ENCODE measurements around the gene RAB34.

Gene RAB34

GRCh38 chr17:28726627-28727491, 9.2 kb upstream of the RAB34 start (continued):
- TF ChIP-seq ZNF266 (tag by site-specific recombination; IDR thresholded peaks at IDR 0.05; ENCODE audit: low read depth) (no peak), ZNF211 (tag by site-specific recombination; IDR thresholded peaks at IDR 0.05; ENCODE audit: low read depth) (no peak), ZNF670 (tag by site-specific recombination; IDR thresholded peaks at IDR 0.05; ENCODE audit: low read depth) (no peak), ZNF561 (tag by site-specific recombination; IDR thresholded peaks at IDR 0.05; ENCODE audit: borderline replicate concordance) (peak; percentile 43; the same call in 1 of the 2 replicates), ZSCAN30 (tag by site-specific recombination; IDR thresholded peaks at IDR 0.05) (peak; percentile 92), ZNF324 (tag by site-specific recombination; IDR thresholded peaks at IDR 0.05) (peak; percentile 32), PRDM10 (tag by site-specific recombination; IDR thresholded peaks at IDR 0.05) (peak; percentile 66; the same call in 1 of the 2 replicates), ZNF560 (tag by site-specific recombination; IDR thresholded peaks at IDR 0.05; ENCODE audit: borderline replicate concordance) (no peak), SP7 (tag by site-specific recombination; IDR thresholded peaks at IDR 0.05) (peak; percentile 64), ZNF175 (tag by site-specific recombination; IDR thresholded peaks at IDR 0.05) (no peak), YY1 (tag by site-specific recombination; IDR thresholded peaks at IDR 0.05) (no peak), ZNF548 (tag by site-specific recombination; IDR thresholded peaks at IDR 0.05) (no peak), SCRT1 (tag by site-specific recombination; IDR thresholded peaks at IDR 0.05; ENCODE audit: borderline replicate concordance) (no peak), KLF17 (tag by site-specific recombination; IDR thresholded peaks at IDR 0.05) (peak; percentile 83), ZNF747 (tag by site-specific recombination; IDR thresholded peaks at IDR 0.05) (no peak), ZNF843 (tag by site-specific recombination; IDR thresholded peaks at IDR 0.05) (0 out of 2 replicates have a peak, but pooled peaks have one; percentile 17), ZNF24 (tag by site-specific recombination; IDR thresholded peaks at IDR 0.05) (peak; percentile 65; the same call in 1 of the 2 replicates), ZNF707 (tag by site-specific recombination; IDR thresholded peaks at IDR 0.05) (no peak), ZNF621 (tag by site-specific recombination; IDR thresholded peaks at IDR 0.05) (no peak), ZBTB49 (tag by site-specific recombination; IDR thresholded peaks at IDR 0.05; ENCODE audit: low read depth) (no peak), ZNF530 (tag by site-specific recombination; IDR thresholded peaks at IDR 0.05; ENCODE audit: low read depth) (no peak), ZNF654 (tag by site-specific recombination; IDR thresholded peaks at IDR 0.05; ENCODE audit: low read depth) (peak; percentile 100), ZNF169 (tag by site-specific recombination; IDR thresholded peaks at IDR 0.05) (no peak), ZNF121 (tag by site-specific recombination; IDR thresholded peaks at IDR 0.05) (0 out of 2 replicates have a peak, but pooled peaks have one; percentile 31), HOXA7 (CRISPR knock-in tag; IDR thresholded peaks at IDR 0.05; ENCODE audit: borderline replicate concordance) (no peak), ZNF280D (tag by site-specific recombination; IDR thresholded peaks at IDR 0.05) (no peak), ZNF704 (tag by site-specific recombination; IDR thresholded peaks at IDR 0.05) (peak; percentile 47; the same call in 1 of the 2 replicates), REPIN1 (tag by site-specific recombination; IDR thresholded peaks at IDR 0.05; ENCODE audit: low read depth) (no peak), ZNF426 (tag by site-specific recombination; IDR thresholded peaks at IDR 0.05) (no peak)

All from HEK293 (cell line).